ENCODE results near the gene PDE2A. TPM values are rescaled to one million over a fixed set of nuclear protein-coding genes. Genes with fewer than 3 reads are reported as not detected.

Gene PDE2A
- 63.2 TPM for total RNA-seq

- FAIRE-seq = no peak
- DNase-seq (ENCODE audit: low spot score in 2 of 2) = no peak
Measured at GRCh38 chr11:72673943-72674828, at the start of gene PDE2A. PDE2A (minus strand) TSS chr11:72674422; CDS start chr11:72674207, 215 bp downstream.

- DNase-seq (ENCODE audit: low spot score in 2 of 2) (no peak), FAIRE-seq (no peak)
Measured at GRCh38 chr11:72723508-72723907, 49.3 kb upstream of the PDE2A start.

- FAIRE-seq = no peak
- DNase-seq (ENCODE audit: low spot score in 2 of 2) = peak; percentile 82 to 91
Measured at GRCh38 chr11:72722050-72722748, 48.0 kb upstream of the PDE2A start.

GRCh38 chr11:72721689-72722049, 47.4 kb upstream of the PDE2A start:
- no peak for FAIRE-seq
- no peak for DNase-seq (ENCODE audit: low spot score in 2 of 2)

- FAIRE-seq (no peak), DNase-seq (ENCODE audit: low spot score in 2 of 2) (no peak)
Measured at GRCh38 chr11:72721276-72721675, 47.1 kb upstream of the PDE2A start.

GRCh38 chr11:72720784-72721183, 46.6 kb upstream of the PDE2A start:
- DNase-seq (ENCODE audit: low spot score in 2 of 2) (no peak), FAIRE-seq (no peak)

- DNase-seq (ENCODE audit: low spot score in 2 of 2) (no peak), FAIRE-seq (no peak)
Measured at GRCh38 chr11:72720047-72720446, 45.8 kb upstream of the PDE2A start.

GRCh38 chr11:72719551-72719950, 45.3 kb upstream of the PDE2A start:
- FAIRE-seq = no peak
- no peak for DNase-seq (ENCODE audit: low spot score in 2 of 2)

- DNase-seq (ENCODE audit: low spot score in 2 of 2) = no peak
- no peak for FAIRE-seq
Measured at GRCh38 chr11:72719144-72719543, 44.9 kb upstream of the PDE2A start.

GRCh38 chr11:72718101-72718501, 43.9 kb upstream of the PDE2A start:
- no peak for FAIRE-seq

GRCh38 chr11:72716788-72717435, 42.7 kb upstream of the PDE2A start:
- DNase-seq (ENCODE audit: low spot score in 2 of 2) (no peak), FAIRE-seq (no peak)

More at GRCh38 chr11:72718101-72718501, 43.9 kb upstream of the PDE2A start:
- no peak for DNase-seq (ENCODE audit: low spot score in 2 of 2)

- DNase-seq (ENCODE audit: low spot score in 2 of 2) (no peak), FAIRE-seq (no peak)
Measured at GRCh38 chr11:72716290-72716689, 42.1 kb upstream of the PDE2A start.

- FAIRE-seq (no peak), DNase-seq (ENCODE audit: low spot score in 2 of 2) (no peak)
Measured at GRCh38 chr11:72712841-72713240, 38.6 kb upstream of the PDE2A start.

GRCh38 chr11:72712168-72712751, 38.0 kb upstream of the PDE2A start:
- DNase-seq (ENCODE audit: low spot score in 2 of 2) (no peak), FAIRE-seq (no peak)

- no peak for FAIRE-seq
- DNase-seq (ENCODE audit: low spot score in 2 of 2) = no peak
Measured at GRCh38 chr11:72711141-72711540, 36.9 kb upstream of the PDE2A start.

- FAIRE-seq (no peak), DNase-seq (ENCODE audit: low spot score in 2 of 2) (no peak)
Measured at GRCh38 chr11:72710278-72710677, 36.1 kb upstream of the PDE2A start.

GRCh38 chr11:72709478-72710238, 35.4 kb upstream of the PDE2A start:
- DNase-seq (ENCODE audit: low spot score in 2 of 2) (no peak), FAIRE-seq (no peak)

- DNase-seq (ENCODE audit: low spot score in 2 of 2) (no peak), FAIRE-seq (no peak)
Measured at GRCh38 chr11:72707032-72707431, 32.8 kb upstream of the PDE2A start.

- DNase-seq (ENCODE audit: low spot score in 2 of 2) (no peak), FAIRE-seq (no peak)
Measured at GRCh38 chr11:72706579-72706978, 32.4 kb upstream of the PDE2A start.

Data from frontal cortex (tissue), 4 donors.